ENCODE data around the gene RNF13.

RNF13 gene

DNA sequence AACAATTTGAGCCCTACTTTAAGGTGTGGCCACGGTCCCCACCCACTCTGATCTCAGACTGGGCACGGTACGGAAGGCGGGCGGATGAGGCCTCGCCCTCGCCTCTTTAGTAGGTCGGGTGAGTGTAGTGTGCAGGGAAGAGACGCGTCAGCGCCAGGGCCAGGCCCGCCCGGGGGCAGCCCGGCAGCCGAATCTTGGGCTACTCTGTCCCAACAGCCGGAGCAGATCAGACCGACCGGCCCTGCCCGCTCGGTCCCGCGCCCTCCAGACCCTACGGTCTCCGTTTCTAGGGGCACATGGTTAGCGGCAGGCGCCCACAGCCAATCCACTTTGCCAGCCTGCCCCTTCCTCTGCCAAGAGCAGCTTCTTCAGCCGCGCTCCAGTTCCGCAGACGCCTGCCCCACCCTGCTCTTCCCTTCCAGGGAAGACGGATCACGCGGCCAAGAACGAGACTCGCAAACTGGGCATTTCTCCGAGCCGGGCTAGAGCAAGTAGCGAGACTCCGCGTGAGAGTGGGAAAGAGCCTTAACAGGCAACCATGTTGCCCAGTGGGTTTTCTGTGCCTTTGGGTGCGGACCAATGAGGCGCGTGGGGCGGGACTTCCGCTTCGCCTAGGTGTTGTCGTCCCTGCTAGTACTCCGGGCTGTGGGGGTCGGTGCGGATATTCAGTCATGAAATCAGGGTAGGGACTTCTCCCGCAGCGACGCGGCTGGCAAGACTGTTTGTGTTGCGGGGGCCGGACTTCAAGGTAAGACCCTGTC is at the start of gene RNF13:
Gene RNF13, plus strand, starts transcription at position 610 of the 761 bp plus-strand sequence. CDS start 32,812 bp downstream, outside the sequence.
- peak; percentile 96 for DNase-seq (ENCODE audit: low spot score)

DNA sequence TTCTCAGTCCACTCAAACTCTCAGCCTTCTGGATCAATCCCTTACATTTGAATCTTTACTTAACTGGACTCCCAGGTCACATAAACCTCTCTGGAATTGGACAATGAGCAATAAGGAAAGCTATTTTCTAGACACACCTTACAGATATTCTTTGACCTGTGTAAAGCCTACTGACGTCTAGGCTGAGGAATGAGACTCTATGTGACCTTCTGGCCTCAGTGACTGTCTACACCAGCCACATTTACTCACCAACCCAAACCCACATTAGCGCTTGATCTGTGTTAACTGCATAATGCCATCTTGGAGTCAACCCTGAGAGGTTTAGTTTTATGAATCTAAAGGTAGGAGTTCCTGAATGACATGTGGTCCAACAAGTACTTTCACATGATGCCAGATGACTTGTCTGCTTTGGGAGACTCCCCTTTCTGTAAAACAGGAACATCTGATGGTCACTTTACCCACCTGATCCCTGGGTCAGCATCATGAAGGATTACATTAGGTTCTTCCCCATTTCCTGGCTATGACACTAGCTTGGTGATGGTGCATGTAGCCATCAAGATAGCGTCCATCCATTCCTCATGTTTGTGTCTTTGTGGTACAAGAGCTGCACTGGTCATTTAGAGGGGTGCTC is 49.3 kb upstream of the RNF13 start:
- DNase-seq (ENCODE audit: low spot score) = no peak

DNA sequence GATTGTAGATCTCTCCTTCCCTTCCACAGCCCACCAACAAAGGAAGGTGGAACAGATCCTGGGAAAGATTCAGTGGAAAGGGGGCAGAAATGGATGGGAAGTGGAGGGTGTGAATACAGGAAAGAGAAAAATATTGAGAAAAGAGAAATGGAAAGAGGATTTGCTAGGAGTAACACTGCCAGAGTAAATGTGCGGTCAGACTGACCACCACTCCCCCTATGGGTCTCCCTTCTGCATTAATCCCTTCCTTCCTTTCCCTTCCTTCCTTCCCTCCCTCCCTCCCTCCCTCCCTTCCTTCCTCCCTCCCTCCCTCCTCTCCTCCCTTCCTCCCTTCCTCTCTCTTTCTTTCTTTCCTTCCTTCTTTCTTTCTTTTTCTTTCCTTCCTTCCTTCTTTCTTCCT is 48.7 kb upstream of the RNF13 start:
- no peak for DNase-seq (ENCODE audit: low spot score)

GRCh38 chr3:149765762-149766334 is 47.2 kb upstream of the RNF13 start:
- peak; percentile 48 for DNase-seq (ENCODE audit: low spot score)

GRCh38 chr3:149767720-149768119 is 45.3 kb upstream of the RNF13 start:
- no peak for DNase-seq (ENCODE audit: low spot score)

GRCh38 chr3:149768704-149769103 is 44.3 kb upstream of the RNF13 start:
- no peak for DNase-seq (ENCODE audit: low spot score)

DNA sequence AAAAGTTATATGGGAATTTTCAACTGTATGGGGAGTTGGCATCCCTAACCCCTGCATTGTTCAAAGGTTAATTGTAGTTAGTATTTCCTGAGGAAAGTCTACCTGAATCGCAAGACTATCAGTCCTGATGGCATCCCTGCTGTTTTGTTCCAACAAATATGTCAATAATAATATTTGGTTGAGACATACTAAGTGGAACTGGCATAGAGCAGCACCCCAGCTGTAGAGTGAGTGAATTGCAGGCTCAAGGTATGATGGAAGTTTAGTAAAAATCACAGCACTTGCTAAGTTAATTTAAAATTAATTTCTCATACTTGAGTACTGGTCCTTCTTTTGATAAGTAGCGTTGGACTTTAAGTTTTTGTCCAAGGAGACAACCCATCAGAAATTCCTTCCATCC is 42.8 kb upstream of the RNF13 start:
- DNase-seq (ENCODE audit: low spot score) = no peak

GRCh38 chr3:149771652-149772271 is 41.3 kb upstream of the RNF13 start:
- peak; percentile 70 for DNase-seq (ENCODE audit: low spot score)

DNA sequence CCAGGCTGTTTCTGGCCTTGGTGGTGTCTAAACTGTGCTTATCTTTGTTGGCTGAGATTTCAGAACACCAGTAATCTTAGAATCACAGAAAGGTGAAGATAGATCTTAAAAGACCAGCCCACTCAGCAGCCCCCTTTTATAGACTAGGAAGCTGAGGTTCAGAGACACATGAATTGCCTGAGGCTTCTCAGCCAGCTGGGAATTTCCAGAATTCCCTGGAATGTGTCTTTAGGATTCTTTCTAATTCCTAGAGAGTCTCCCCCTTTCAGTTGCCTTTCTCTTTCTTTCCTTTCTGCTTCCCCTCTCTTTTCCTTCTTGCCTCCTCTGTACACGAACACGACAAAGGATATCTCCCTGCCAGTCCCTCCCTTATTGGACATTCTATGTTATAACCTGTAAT is 40.2 kb upstream of the RNF13 start:
- DNase-seq (ENCODE audit: low spot score) = no peak

GRCh38 chr3:149776170-149776569 is 36.8 kb upstream of the RNF13 start:
- DNase-seq (ENCODE audit: low spot score) = no peak

- DNase-seq (ENCODE audit: low spot score) = no peak
Observed at GRCh38 chr3:149777414-149778214, 35.4 kb upstream of the RNF13 start.

- no peak for DNase-seq (ENCODE audit: low spot score)
Observed at GRCh38 chr3:149781211-149781610, 31.8 kb upstream of the RNF13 start.

DNA sequence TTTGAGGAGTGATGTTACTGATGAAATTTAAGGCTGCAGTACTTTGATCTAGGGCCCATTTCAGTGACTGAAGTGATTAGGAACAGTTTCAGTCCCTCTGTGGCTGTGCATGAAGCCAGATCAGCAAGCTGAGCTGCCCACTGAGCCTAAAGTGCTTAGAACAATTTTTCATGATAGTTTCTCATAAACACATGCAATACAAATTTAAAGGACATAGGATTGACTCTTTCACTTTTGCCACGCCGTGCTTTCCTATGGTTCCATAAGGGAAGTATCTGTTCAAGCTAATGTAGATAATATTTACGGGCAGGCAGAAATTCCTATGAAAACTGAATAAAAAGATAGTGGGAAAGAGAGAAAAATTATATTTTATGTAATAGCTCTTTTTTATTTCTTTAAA is 31.3 kb upstream of the RNF13 start:
- DNase-seq (ENCODE audit: low spot score) = no peak

- peak; percentile 76 for DNase-seq (ENCODE audit: low spot score)
Observed at GRCh38 chr3:149783576-149783975, 29.4 kb upstream of the RNF13 start.

- DNase-seq (ENCODE audit: low spot score) = peak; percentile 39
Observed at GRCh38 chr3:149784064-149784704, 28.8 kb upstream of the RNF13 start.

GRCh38 chr3:149790268-149790667 is 22.7 kb upstream of the RNF13 start:
- peak; percentile 56 for DNase-seq (ENCODE audit: low spot score)

DNA sequence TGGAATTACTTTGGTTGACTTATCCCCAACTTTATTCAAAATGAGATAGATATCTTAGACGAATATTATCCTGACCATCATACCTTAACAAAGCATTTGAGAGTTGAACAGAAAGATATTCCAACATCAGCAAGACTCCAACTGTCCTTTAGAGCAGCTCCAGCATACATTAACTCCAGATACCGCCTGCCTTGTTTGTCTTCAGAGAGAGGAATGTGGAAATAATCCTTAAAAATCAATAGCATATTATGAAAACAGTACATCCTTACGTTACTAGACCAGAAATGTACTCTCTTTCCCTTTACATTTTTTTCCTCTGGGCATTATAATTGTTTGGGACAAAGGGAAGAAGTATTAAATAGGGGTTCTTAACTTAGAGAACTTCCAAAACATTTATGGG is 22.3 kb upstream of the RNF13 start:
- DNase-seq (ENCODE audit: low spot score) = no peak

DNA sequence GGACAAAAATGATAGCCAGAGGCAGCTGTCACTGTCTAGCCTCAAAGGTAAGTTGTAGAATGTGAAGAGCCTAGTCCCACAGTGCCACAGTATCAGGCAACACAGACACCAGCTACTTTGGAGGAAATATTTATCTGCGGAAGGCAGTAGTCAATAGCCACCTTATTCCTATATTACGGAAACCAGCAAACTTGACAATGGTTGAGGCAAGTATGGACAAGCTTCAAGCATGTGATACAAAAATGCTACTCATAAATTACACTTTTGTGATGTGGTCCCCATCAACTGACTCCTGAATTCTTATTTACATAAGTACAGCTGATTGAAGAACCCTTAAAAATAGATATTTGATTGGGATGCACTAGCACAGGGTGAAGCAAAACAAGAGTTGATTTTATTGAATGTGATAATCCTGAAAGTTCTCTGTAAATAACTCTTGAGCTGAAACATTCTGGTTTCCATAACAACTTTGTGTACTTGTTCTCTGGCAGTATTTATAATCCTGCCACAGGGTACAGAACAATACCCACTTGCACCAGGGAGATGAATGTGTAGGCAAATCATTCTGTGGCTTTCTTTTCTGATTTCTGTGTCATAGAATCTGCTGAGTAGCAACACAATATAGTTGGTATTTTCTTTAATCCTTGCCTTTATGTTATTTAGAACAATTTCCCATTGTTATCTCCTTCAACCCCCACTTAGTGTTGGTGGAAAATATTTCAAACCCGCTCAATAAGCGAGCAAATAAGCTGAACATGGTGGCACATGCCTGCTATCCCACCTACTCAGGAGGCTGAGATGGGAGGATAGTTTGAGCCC is 20.4 kb upstream of the RNF13 start, which contains the start of gene ANKUB1:
Gene ANKUB1, minus strand, starts transcription at position 103 of the 819 bp plus-strand sequence. CDS start 188 bp downstream, outside the sequence.
- DNase-seq (ENCODE audit: low spot score) = no peak

DNA sequence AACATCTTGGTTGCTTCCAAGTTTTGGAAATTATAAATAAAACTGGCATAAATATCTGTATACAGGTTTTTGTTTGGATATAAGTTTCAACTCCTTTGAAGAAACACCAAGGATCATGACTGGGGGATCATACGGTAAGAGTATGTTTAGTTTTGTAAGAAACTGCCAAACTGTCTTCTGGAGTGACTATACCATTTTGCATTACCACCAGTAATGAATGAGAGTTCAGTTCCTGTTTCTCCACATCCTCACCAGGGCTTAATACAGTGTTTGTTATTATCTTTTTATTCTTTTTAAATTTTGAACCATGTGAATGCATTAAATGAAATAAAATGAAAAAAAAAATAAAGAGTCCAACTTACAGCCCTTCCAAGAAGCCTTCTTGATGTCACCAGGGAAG is 17.0 kb upstream of the RNF13 start:
- DNase-seq (ENCODE audit: low spot score) = no peak

- DNase-seq (ENCODE audit: low spot score) = no peak
Observed at GRCh38 chr3:149800693-149801092, 12.3 kb upstream of the RNF13 start.

DNA sequence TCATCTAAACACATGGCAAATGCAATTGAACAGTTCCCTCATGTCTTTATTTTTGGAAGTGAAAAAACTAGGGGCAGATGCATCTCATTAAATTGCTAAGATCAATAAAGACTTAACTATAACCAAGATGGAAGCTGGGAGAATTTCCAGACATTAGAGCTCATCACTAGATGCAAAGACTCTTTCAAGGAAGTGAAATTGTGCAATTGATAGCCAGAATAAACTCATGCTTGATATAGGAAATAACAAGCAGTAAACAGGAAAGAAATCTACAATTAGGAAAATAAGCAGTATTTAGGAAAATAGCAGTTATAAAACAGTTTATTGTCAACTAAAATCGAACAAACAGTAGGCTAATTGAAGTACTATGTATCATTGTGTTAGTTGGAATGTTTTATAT is 11.8 kb upstream of the RNF13 start:
- no peak for DNase-seq (ENCODE audit: low spot score)
